ENCODE results near the gene CACNA2D3. TPM values are rescaled to one million over a fixed set of nuclear protein-coding genes. Genes with fewer than 3 reads are reported as not detected.
A peak's percentile ranks its signal among the peaks of the same experiment; 100 is the strongest.

Gene CACNA2D3
- total and polyA plus RNA-seq, 7 donors, result 2.7 to 13.5 (median 9.0) TPM

- intact Hi-C loops (cut with DNase I), result loop anchor here in 1 of 2 donors (10.0 kb wide), 1 partner anchor 311 kb away; no protein-coding TSS in a partner anchor
- H3K27ac ChIP-seq, result no peak overlapping the region
- no peaks in the 10 kb centered on the region for H3K36me3 ChIP-seq (ENCODE audit: insufficient read depth in 1 of 2, low read depth in 1 of 2)
- TF ChIP-seq, protein P1, sequence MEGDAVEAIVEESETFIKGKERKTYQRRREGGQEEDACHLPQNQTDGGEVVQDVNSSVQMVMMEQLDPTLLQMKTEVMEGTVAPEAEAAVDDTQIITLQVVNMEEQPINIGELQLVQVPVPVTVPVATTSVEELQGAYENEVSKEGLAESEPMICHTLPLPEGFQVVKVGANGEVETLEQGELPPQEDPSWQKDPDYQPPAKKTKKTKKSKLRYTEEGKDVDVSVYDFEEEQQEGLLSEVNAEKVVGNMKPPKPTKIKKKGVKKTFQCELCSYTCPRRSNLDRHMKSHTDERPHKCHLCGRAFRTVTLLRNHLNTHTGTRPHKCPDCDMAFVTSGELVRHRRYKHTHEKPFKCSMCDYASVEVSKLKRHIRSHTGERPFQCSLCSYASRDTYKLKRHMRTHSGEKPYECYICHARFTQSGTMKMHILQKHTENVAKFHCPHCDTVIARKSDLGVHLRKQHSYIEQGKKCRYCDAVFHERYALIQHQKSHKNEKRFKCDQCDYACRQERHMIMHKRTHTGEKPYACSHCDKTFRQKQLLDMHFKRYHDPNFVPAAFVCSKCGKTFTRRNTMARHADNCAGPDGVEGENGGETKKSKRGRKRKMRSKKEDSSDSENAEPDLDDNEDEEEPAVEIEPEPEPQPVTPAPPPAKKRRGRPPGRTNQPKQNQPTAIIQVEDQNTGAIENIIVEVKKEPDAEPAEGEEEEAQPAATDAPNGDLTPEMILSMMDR (IDR thresholded peaks at IDR 0.05), result no peak
- no peaks in the 10 kb centered on the region for H3K4me1 ChIP-seq
- WGBS, 3 donors, result 22 to 27% (median 24%) methylated on average over 3 of the region's 3 CpGs
- H3K4me3 ChIP-seq, result no peak overlapping the region
- DNase-seq (no peak), ATAC-seq (peak; percentile 53 to 94 (median 76))
- peaks cover 9% of the 10 kb centered on the region for H3K9me3 ChIP-seq
- H3K27me3 ChIP-seq (ENCODE audit: insufficient read depth in 3 of 3, low read length in 2 of 3), result no peaks in the 10 kb centered on the region
These were observed 703.9 kb downstream of the CACNA2D3 start for GRCh38 chr3:54826251-54826691.

DNA sequence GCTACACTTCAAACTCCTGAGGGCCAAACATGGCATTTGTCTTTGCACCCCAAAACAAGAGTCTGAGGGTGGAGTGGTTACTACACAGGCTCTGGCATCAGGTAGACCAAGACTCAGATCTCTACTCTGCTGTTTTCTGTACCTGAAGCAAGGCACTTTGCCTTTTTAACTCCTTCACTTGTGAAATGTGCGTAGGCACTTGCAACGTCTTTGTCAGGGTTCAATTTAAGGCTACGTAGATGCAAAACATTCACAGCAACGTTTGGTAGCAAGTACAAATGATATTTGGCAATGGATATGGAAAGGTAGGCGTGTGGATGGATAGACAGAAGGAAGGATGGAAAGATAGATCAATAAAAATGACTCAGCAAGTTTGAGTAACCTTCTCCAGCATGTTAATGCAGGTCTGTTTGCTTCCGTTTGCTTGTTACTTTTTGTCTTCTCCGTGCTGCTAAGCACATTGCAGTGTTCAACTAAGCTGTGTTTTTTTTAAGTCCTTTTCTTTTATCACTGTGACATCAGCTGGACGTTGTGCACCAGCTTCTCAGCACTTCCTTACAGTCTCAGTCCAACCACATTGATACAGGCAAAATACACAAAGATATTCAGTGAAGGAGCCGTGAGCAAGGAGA, 704.8 kb downstream of the CACNA2D3 start:
- DNase-seq (no peak), ATAC-seq (no peak)
- Histone ChIP-seq H3K4me3 (no peak overlapping the region), H3K36me3 (ENCODE audit: insufficient read depth in 1 of 2, low read depth in 1 of 2) (no peaks in the 10 kb centered on the region), H3K4me1 (no peaks in the 10 kb centered on the region), H3K27me3 (ENCODE audit: insufficient read depth in 3 of 3, low read length in 2 of 3) (no peaks in the 10 kb centered on the region), H3K27ac (no peak overlapping the region), H3K9me3 (peaks cover 9% of the 10 kb centered on the region)
- WGBS, 3 donors, result 65 to 78% (median 74%) methylated on average over 9 of the region's 9 CpGs
- TF ChIP-seq, protein P1 (IDR thresholded peaks at IDR 0.05), result no peak
- intact Hi-C loops (cut with DNase I), result loop anchor here in 1 of 2 donors (10.0 kb wide), 1 partner anchor 312 kb away; no protein-coding TSS in a partner anchor

DNA sequence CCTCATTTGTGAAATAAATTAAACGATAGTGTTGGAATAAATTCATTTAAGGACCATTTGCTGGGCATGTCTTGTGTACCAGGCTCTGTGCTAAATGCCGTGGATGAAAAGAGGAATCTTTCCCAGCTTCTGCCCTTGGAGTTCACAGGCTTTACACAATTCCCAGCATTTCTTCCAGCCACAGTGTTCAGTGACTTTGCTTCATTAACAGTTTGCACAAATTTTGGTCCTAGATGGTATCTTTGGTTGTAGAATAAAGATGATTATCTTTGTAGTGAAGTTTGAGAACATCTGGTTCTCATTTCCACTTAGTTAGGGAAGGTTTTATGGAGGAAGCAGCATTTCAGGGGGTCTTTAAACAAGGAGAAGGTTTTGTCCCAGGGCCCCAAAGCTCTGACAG, 705.4 kb downstream of the CACNA2D3 start:
- 58 to 68% (median 65%) methylated on average over 2 of the region's 2 CpGs for WGBS, 3 donors
- ATAC-seq, result no peak
- no peak overlapping the region for H3K4me3 ChIP-seq
- H3K27ac ChIP-seq, result no peak overlapping the region
- no peaks in the 10 kb centered on the region for H3K27me3 ChIP-seq (ENCODE audit: insufficient read depth in 3 of 3, low read length in 2 of 3)
- peaks cover 9% of the 10 kb centered on the region for H3K9me3 ChIP-seq
- H3K4me1 ChIP-seq, result no peaks in the 10 kb centered on the region
- TF ChIP-seq, protein P1 (IDR thresholded peaks at IDR 0.05), result no peak
- DNase-seq, result no peak
- intact Hi-C loops (cut with DNase I), result loop anchor here in 1 of 2 donors (10.0 kb wide), 1 partner anchor 313 kb away; no protein-coding TSS in a partner anchor
- no peaks in the 10 kb centered on the region for H3K36me3 ChIP-seq (ENCODE audit: insufficient read depth in 1 of 2, low read depth in 1 of 2)

DNA sequence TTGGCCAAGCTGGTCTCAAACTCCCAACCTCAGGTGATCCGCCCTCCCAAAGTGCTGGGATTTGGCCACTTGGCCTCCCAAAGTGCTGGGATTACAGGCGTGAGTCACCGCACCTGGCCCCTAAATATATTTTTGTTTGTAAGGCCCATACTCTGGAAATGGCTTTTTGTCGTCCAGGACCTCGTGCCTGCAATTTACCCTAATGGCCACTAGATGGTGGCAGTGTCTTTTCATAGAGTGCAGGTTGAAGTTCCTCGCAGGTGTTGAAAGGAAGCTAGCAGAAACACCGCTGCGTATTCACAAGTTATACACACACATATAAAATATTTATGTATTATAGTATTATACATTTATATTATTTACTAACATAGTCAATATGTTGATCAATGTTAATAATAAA, 708.3 kb downstream of the CACNA2D3 start:
- no peak overlapping the region for H3K27ac ChIP-seq
- ATAC-seq, result no peak
- TF ChIP-seq, protein P1 (IDR thresholded peaks at IDR 0.05), result peak; percentile 35
- H3K4me3 ChIP-seq, result no peak overlapping the region
- no peak for DNase-seq
- intact Hi-C loops (cut with DNase I), result no loop called here
- H3K36me3 ChIP-seq (ENCODE audit: insufficient read depth in 1 of 2, low read depth in 1 of 2), result no peaks in the 10 kb centered on the region
- peaks cover 9% of the 10 kb centered on the region for H3K9me3 ChIP-seq
- 66 to 69% (median 69%) methylated on average over 8 of the region's 8 CpGs for WGBS, 3 donors
- no peaks in the 10 kb centered on the region for H3K4me1 ChIP-seq
- H3K27me3 ChIP-seq (ENCODE audit: insufficient read depth in 3 of 3, low read length in 2 of 3), result no peaks in the 10 kb centered on the region

All from psoas muscle (tissue), 8 donors.